ENCODE results near the gene ABHD10.

GRCh38 chr3:111948786-111949185, 30.0 kb upstream of the ABHD10 start:
- TF ChIP-seq CTCF (IDR thresholded peaks at IDR 0.05) (no peak), POLR2A (IDR thresholded peaks at IDR 0.05) (no peak)
